Lower leg skin (tissue), 3 donors: ENCODE results near the gene DHX40.

ENCODE experiments used
- POLR2A ChIP-seq, 2 donors: fragments of 450-650 bp; IDR thresholded peaks; one replicate each; pipeline ENCODE4 v1.6.1; 2016 to 2017; ENCODE audit warnings: antibody characterized with exemption in 2 of 2, mild to moderate bottlenecking in 1 of 2, moderate library complexity in 1 of 2
- TF ChIP-seq, protein P1 (sequence below), 3 donors: fragments of 450-650 bp; IDR thresholded peaks; one replicate each; pipeline ENCODE4 v1.5.1; 2016; ENCODE audit warnings: antibody characterized with exemption in 3 of 3, mild to moderate bottlenecking in 3 of 3, moderate library complexity in 2 of 3

DNA sequence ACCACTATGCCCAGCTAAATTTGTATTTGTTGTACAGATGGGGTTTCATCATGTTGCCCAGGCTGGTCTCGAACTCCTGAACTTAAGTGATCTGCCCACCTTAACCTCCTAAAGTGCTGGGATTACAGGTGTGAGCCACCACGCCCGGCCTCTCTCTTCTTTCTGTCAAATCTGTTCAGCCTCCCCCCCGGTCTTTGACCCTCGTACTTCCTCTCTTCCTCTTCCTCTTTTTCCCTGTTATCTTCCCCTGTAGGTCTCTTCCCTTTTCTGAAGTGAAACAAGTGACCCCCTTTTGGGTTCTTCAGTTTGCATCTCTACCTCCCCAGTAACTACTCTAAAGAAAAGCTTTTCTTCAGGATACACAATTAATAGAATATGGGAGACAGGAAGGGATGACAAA lies 31.7 kb upstream of the DHX40 start:
- TF ChIP-seq, protein P1, sequence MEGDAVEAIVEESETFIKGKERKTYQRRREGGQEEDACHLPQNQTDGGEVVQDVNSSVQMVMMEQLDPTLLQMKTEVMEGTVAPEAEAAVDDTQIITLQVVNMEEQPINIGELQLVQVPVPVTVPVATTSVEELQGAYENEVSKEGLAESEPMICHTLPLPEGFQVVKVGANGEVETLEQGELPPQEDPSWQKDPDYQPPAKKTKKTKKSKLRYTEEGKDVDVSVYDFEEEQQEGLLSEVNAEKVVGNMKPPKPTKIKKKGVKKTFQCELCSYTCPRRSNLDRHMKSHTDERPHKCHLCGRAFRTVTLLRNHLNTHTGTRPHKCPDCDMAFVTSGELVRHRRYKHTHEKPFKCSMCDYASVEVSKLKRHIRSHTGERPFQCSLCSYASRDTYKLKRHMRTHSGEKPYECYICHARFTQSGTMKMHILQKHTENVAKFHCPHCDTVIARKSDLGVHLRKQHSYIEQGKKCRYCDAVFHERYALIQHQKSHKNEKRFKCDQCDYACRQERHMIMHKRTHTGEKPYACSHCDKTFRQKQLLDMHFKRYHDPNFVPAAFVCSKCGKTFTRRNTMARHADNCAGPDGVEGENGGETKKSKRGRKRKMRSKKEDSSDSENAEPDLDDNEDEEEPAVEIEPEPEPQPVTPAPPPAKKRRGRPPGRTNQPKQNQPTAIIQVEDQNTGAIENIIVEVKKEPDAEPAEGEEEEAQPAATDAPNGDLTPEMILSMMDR (IDR thresholded peaks at IDR 0.05), result no peak
- no peak for TF ChIP-seq POLR2A (IDR thresholded peaks at IDR 0.05)
